Measurements from ENCODE around the gene ZNF408. TPM values are rescaled to one million over a fixed set of nuclear protein-coding genes. Genes with fewer than 3 reads are reported as not detected.

The ZNF408 gene
- total and polyA plus RNA-seq, 10 donors: 4.7 to 17.4 (median 10.1) TPM

DNA sequence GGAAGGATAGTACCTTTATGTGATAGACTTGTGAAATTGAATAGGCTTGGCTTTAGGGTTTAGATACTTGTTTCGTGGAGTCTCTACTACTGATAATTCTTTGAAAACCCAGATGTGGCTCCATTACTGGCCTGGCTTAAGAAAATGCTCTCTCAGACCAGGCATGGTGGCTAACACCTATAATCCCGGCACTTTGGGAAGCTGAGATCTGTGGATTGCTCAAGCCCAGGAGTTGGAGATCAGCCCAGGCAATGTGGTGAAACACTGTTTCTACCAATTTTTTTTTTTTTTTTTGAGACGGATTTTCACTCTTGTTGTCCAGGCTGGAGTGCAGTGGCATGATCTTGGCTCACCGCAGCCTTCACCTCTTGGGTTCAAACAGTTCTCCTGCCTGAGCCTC lies 42.6 kb upstream of the ZNF408 start:
- peaks cover 12 to 100% (median 89%) of the 10 kb centered on the region in 6 donors for H3K36me3 ChIP-seq
- TF ChIP-seq POLR2AphosphoS5 (IDR thresholded peaks at IDR 0.05): no peak
- no peak for TF ChIP-seq CTCF (IDR thresholded peaks at IDR 0.05 in 8 of 11, conservative IDR thresholded peaks at IDR 0.05 in 3 of 11)
- no peak for TF ChIP-seq POLR2A (IDR thresholded peaks at IDR 0.05)
- WGBS, 5 donors: 60 to 89% (median 71%) methylated on average over 4 of the region's 4 CpGs
- no peak overlapping the region for H3K27ac ChIP-seq
- no peak overlapping the region for H3K4me3 ChIP-seq
- no peaks in the 10 kb centered on the region for H3K9me3 ChIP-seq
- intact Hi-C loops (cut with DNase I; ENCODE audit: low total_unique reads): no loop called here
- no peak for DNase-seq
- H3K4me1 ChIP-seq: peaks cover 0 to 21% (median 6%) of the 10 kb centered on the region in 6 donors
- no peaks in the 10 kb centered on the region for H3K27me3 ChIP-seq (replicated peaks in 1 of 7)

DNA sequence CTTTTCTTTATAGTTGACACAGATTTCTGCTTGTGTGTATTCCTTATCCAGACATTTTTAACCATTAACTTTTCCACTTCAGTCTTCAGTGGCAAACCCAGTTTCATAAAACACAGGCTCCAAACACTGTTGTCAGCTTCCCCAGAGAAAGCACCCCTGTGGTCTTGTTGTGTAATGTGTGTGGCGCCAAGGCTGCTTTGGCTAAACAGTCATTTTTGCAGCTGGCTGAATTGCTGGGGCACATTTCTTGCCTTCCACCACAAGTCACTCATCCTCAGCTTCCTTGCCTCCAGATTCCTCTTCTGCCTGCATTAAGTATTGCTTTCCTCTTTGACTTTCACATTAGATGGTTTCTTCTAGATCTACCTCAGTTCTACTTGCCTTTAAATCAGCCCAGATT lies 40.9 kb upstream of the ZNF408 start:
- H3K4me1 ChIP-seq: peaks cover 0 to 22% (median 10%) of the 10 kb centered on the region in 6 donors
- H3K27ac ChIP-seq: peak overlapping the region in 2 of 8 donors; percentile 24 to 41
- DNase-seq: no peak
- TF ChIP-seq CTCF (IDR thresholded peaks at IDR 0.05 in 8 of 11, conservative IDR thresholded peaks at IDR 0.05 in 3 of 11) (no peak), POLR2A (IDR thresholded peaks at IDR 0.05) (no peak), POLR2AphosphoS5 (IDR thresholded peaks at IDR 0.05) (no peak)
- intact Hi-C loops (cut with DNase I; ENCODE audit: low total_unique reads): no loop called here
- H3K27me3 ChIP-seq (replicated peaks in 1 of 7): no peaks in the 10 kb centered on the region
- peaks cover 12 to 100% (median 88%) of the 10 kb centered on the region in 6 donors for H3K36me3 ChIP-seq
- no peak overlapping the region for H3K4me3 ChIP-seq
- no peaks in the 10 kb centered on the region for H3K9me3 ChIP-seq
- WGBS, 5 donors: 60 to 81% (median 66%) methylated on average over 1 of the region's 1 CpG

DNA sequence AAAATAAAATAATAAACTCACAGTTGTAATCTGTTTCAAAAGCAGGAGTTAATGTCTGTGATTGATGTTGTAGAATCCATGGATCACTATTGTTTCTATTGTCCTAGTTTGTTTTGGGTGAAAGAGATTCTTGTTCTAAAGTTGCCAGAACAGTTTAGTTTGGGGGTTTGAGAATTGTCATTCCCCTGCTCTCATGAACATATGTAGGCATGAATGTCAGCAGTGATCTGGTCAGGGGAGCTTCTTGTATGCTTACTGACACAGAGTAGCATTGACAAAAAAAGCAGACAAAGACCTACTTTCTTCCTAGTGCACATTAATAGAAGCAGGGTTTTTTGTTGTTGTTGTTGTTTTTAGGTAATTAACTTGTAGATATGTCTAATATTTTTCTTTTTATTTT lies 39.0 kb upstream of the ZNF408 start:
- Histone ChIP-seq H3K27ac (no peak overlapping the region), H3K27me3 (replicated peaks in 1 of 7) (no peaks in the 10 kb centered on the region), H3K4me1 (peaks cover 0 to 31% (median 8%) of the 10 kb centered on the region in 6 donors), H3K36me3 (peaks cover 9 to 100% (median 86%) of the 10 kb centered on the region in 6 donors), H3K9me3 (no peaks in the 10 kb centered on the region), H3K4me3 (no peak overlapping the region)
- intact Hi-C loops (cut with DNase I; ENCODE audit: low total_unique reads): no loop called here
- no peak for TF ChIP-seq CTCF (IDR thresholded peaks at IDR 0.05 in 8 of 11, conservative IDR thresholded peaks at IDR 0.05 in 3 of 11)
- DNase-seq: no peak

DNA sequence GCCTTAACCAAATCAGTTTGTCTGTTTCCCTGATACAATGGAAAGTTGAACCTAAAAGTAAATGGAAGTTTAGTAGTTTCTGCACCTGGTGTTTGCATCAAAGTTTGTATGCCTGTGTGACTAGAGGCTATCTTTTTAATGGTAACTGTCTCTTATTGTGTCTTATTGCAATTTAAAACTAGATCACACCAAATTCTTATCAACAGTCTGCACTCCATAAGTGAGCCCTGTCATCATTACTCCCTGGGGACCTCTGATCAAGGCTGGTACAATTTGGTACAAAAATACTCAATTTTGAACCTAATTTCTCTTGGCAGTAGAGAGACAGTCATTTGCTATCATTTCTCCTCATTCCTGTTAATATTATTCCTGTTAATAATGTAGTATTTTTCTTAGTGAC lies 38.5 kb upstream of the ZNF408 start:
- Histone ChIP-seq H3K4me3 (no peak overlapping the region), H3K9me3 (no peaks in the 10 kb centered on the region), H3K27me3 (replicated peaks in 1 of 7) (no peaks in the 10 kb centered on the region), H3K27ac (no peak overlapping the region), H3K4me1 (peaks cover 0 to 31% (median 7%) of the 10 kb centered on the region in 6 donors), H3K36me3 (peaks cover 9 to 100% (median 84%) of the 10 kb centered on the region in 6 donors)
- intact Hi-C loops (cut with DNase I; ENCODE audit: low total_unique reads): no loop called here
- DNase-seq: no peak
- no peak for TF ChIP-seq POLR2AphosphoS5 (IDR thresholded peaks at IDR 0.05)

All from spleen (tissue), 11 donors.